HL-60 (cell line): Measurements from ENCODE around the gene SPINK4.

ENCODE experiments used
- DNase-seq, 2 experiments: peaks; one replicate each; pipeline ENCODE4 v3.0.0-alpha.2; 2010 to 2020; ENCODE audit warnings: low read depth in 1 of 2, low spot score in 1 of 2
- H3K27ac ChIP-seq: fragments of 250-450 bp; sonication (Bioruptor Pico); replicated peaks from 2 replicates; pipeline ENCODE4 v1.5.1; 2020; ENCODE audit warnings: mild to moderate bottlenecking, moderate library complexity
- H3K27me3 ChIP-seq: fragments of 250-450 bp; sonication (Bioruptor Pico); 2 replicates; pipeline ENCODE4 v1.5.1; 2021; ENCODE audit warnings: mild to moderate bottlenecking, moderate library complexity; ENCODE audit not compliant: insufficient read depth, poor library complexity, severe bottlenecking
- H3K4me3 ChIP-seq: replicated peaks from 2 replicates; pipeline ENCODE4 v1.5.1; 2011; ENCODE audit warnings: mild to moderate bottlenecking, control low read depth, low read length; ENCODE audit not compliant: insufficient read depth
- CTCF ChIP-seq: IDR thresholded peaks from one replicate; pipeline ENCODE4 v1.5.1; 2011; ENCODE audit warnings: low read length, control low read depth, inconsistent platforms; ENCODE audit not compliant: insufficient read depth
- GABPA ChIP-seq: IDR thresholded peaks from 2 replicates; pipeline ENCODE4 v1.6.1; 2012; ENCODE audit warnings: low read depth
- POLR2AphosphoS5 ChIP-seq: IDR thresholded peaks from 2 replicates; pipeline ENCODE4 v1.6.1; 2012; ENCODE audit warnings: low read depth
- REST ChIP-seq: IDR thresholded peaks from 2 replicates; pipeline ENCODE4 v1.6.1; 2012; ENCODE audit warnings: low read depth; ENCODE audit not compliant: insufficient replicate concordance
- SPI1 ChIP-seq: IDR thresholded peaks from 2 replicates; pipeline ENCODE4 v1.6.1; 2012; ENCODE audit warnings: low read depth, mild to moderate bottlenecking, borderline replicate concordance

SPINK4 gene

GRCh38 chr9:33229359-33230114, 10.4 kb upstream of the SPINK4 start:
- H3K4me3 ChIP-seq, result no peak overlapping the region
- no peak for DNase-seq
- TF ChIP-seq POLR2AphosphoS5 (no peak), CTCF (no peak), GABPA (no peak), REST (no peak), SPI1 (no peak)
- no peak overlapping the region for H3K27ac ChIP-seq
- H3K27me3 ChIP-seq, result no peaks in the 10 kb centered on the region

GRCh38 chr9:33230756-33231622, 9.0 kb upstream of the SPINK4 start:
- Histone ChIP-seq H3K27me3 (no peaks in the 10 kb centered on the region), H3K4me3 (no peak overlapping the region), H3K27ac (no peak overlapping the region)
- TF ChIP-seq CTCF (no peak), GABPA (no peak), REST (no peak), SPI1 (no peak), POLR2AphosphoS5 (no peak)
- no peak for DNase-seq

- TF ChIP-seq CTCF (no peak), REST (no peak), GABPA (no peak), SPI1 (no peak), POLR2AphosphoS5 (no peak)
- Histone ChIP-seq H3K27me3 (no peaks in the 10 kb centered on the region), H3K27ac (no peak overlapping the region), H3K4me3 (no peak overlapping the region)
- no peak for DNase-seq
These were observed 8.4 kb upstream of the SPINK4 start for GRCh38 chr9:33231623-33231942.
